GM12878 (cell line): ENCODE results near the gene PRTFDC1. TPM values are rescaled to one million over a fixed set of nuclear protein-coding genes. Genes with fewer than 3 reads are reported as not detected.
A peak's percentile ranks its signal among the peaks of the same experiment; 100 is the strongest.

Experiments
- BHLHE40 ChIP-seq, 2 experiments: fragments of 450-650 bp in 1 of 2; IDR thresholded peaks; 2 replicates each; pipeline ENCODE4 v1.6.1; 2011 to 2017; ENCODE audit warnings: low read depth in 2 of 2, borderline replicate concordance in 1 of 2, improper control_type of control experiment in 1 of 2, low read length in 1 of 2, mild to moderate bottlenecking in 1 of 2
- BRCA1 ChIP-seq: IDR thresholded peaks from 2 replicates; pipeline ENCODE4 v1.6.1; 2011; ENCODE audit warnings: low read depth, low read length, improper control_type of control experiment
- CHD1 ChIP-seq: IDR thresholded peaks from 2 replicates; pipeline ENCODE4 v1.6.1; 2012; ENCODE audit warnings: low read depth, low read length, improper control_type of control experiment
- CHD4 ChIP-seq: fragments of 200-600 bp; sonication (generic); IDR thresholded peaks from 2 replicates; pipeline ENCODE4 v1.6.1; 2016; ENCODE audit warnings: mild to moderate bottlenecking
- CUX1 ChIP-seq: IDR thresholded peaks from 2 replicates; pipeline ENCODE4 v1.6.1; 2012; ENCODE audit warnings: improper control_type of control experiment, low read depth, low read length; ENCODE audit not compliant: insufficient replicate concordance
- E2F8 ChIP-seq: fragments of 450-650 bp; IDR thresholded peaks from 2 replicates; pipeline ENCODE4 v1.6.1; 2018; ENCODE audit warnings: mild to moderate bottlenecking, low read depth, moderate library complexity; ENCODE audit not compliant: partially characterized antibody
- FOXM1 ChIP-seq: IDR thresholded peaks from 2 replicates; pipeline ENCODE4 v1.6.1; 2012; ENCODE audit warnings: low read depth, mild to moderate bottlenecking, inconsistent platforms, low read length, moderate library complexity
- HDGF ChIP-seq: fragments of 450-650 bp; IDR thresholded peaks from 2 replicates; pipeline ENCODE4 v1.6.1; 2016; ENCODE audit warnings: antibody characterized with exemption
- JUNB ChIP-seq: IDR thresholded peaks from 2 replicates; pipeline ENCODE4 v1.6.1; 2016; ENCODE audit warnings: antibody characterized with exemption, mild to moderate bottlenecking
- MTA2 ChIP-seq: fragments of 450-650 bp; IDR thresholded peaks from 2 replicates; pipeline ENCODE4 v1.6.1; 2016; ENCODE audit warnings: low read depth, mild to moderate bottlenecking, moderate library complexity
- MXI1 ChIP-seq: fragments of 150-350 bp; IDR thresholded peaks from 2 replicates; pipeline ENCODE4 v1.6.1; 2011; ENCODE audit warnings: low read depth, mild to moderate bottlenecking, inconsistent platforms, low read length, improper control_type of control experiment
- NFIC ChIP-seq: IDR thresholded peaks from 2 replicates; pipeline ENCODE4 v1.6.1; 2012; ENCODE audit warnings: low read depth, mild to moderate bottlenecking, inconsistent platforms, low read length, moderate library complexity
- NR2F1 ChIP-seq: fragments of 450-650 bp; conservative IDR thresholded peaks from 2 replicates; pipeline ENCODE4 v1.6.1; 2017; ENCODE audit warnings: mild to moderate bottlenecking
- POLR2AphosphoS2 ChIP-seq: IDR thresholded peaks from 2 replicates; pipeline ENCODE4 v1.6.1; 2011; ENCODE audit warnings: low read depth, mild to moderate bottlenecking, low read length, improper control_type of control experiment, moderate library complexity
- RAD21 ChIP-seq: IDR thresholded peaks from 2 replicates; pipeline ENCODE4 v1.6.1; 2011; ENCODE audit warnings: mild to moderate bottlenecking, low read depth, low read length, moderate library complexity; ENCODE audit not compliant: insufficient read depth
- SMARCA5 ChIP-seq: fragments of 450-650 bp; IDR thresholded peaks from 2 replicates; pipeline ENCODE4 v1.6.1; 2017; ENCODE audit warnings: mild to moderate bottlenecking
- SMC3 ChIP-seq: IDR thresholded peaks from 2 replicates; pipeline ENCODE4 v1.6.1; 2011; ENCODE audit warnings: low read length, improper control_type of control experiment, borderline replicate concordance
- SREBF2 ChIP-seq: IDR thresholded peaks from 2 replicates; pipeline ENCODE4 v1.6.1; 2012; ENCODE audit warnings: mild to moderate bottlenecking, low read length
- STAT3 ChIP-seq: IDR thresholded peaks from 2 replicates; pipeline ENCODE4 v1.6.1; 2011; ENCODE audit warnings: low read depth, low read length, improper control_type of control experiment
- ZBTB33 ChIP-seq: fragments of 450-650 bp; IDR thresholded peaks from 2 replicates; pipeline ENCODE4 v1.6.1; 2017; ENCODE audit warnings: mild to moderate bottlenecking
- ZNF622 ChIP-seq: fragments of 450-650 bp; IDR thresholded peaks from 2 replicates; pipeline ENCODE4 v1.6.1; 2017; ENCODE audit warnings: mild to moderate bottlenecking, inconsistent platforms
- polyA plus RNA-seq, 11 experiments: library from polyadenylated mRNA; depleted of rRNA in 4 of 11; unstranded in 6 of 11; stranded (reverse) in 5 of 11; fragments of >200 nt; fragmentation: Nextera tagmentation in 4 of 11; fragmentation: Illumina TruSeq in 1 of 11; extraction: Ambion mirVana in 4 of 11; extraction: Trizol in 1 of 11; gene quantifications; 1 replicate in 1 of 11; 2 replicates in 10 of 11; pipeline versions ENCODE4 v1.2.1 to v1.2.3, GENCODE V29; 2011 to 2016; ENCODE audit warnings: inconsistent platforms in 2 of 11, missing spikeins in 2 of 11, low read depth in 1 of 11
- total RNA-seq, 4 experiments: library from RNA; depleted of rRNA in 3 of 4; stranded (reverse); fragments of >200 nt in 3 of 4; fragmentation: Illumina TruSeq in 1 of 4; extraction: Trizol in 1 of 4; gene quantifications; 2 replicates each; pipeline versions ENCODE4 v1.2.1 to v1.2.3, GENCODE V29; 2013 to 2021

PRTFDC1 gene
- total and polyA plus RNA-seq, 10 of the 15 experiments (the other 5 are each of a cell fraction or from before 2014, with no cell fraction given), result 5.5 to 17.3 (median 11.3) TPM

- TF ChIP-seq MTA2 (no peak), NR2F1 (peak; percentile 51; the same call in 1 of the 2 replicates), BHLHE40 (IDR thresholded peaks at IDR 0.05; ENCODE audit: borderline replicate concordance in 1 of 2, low read depth in 2 of 2, low read length in 1 of 2) (peak; percentile 61 to 90; a peak in 3 of 4 replicates), SMARCA5 (peak; percentile 92), POLR2AphosphoS2 (0 out of 2 replicates have a peak, but pooled peaks have one; percentile 8), SREBF2 (no peak), ZNF622 (no peak), CHD4 (no peak), ZBTB33 (no peak), JUNB (no peak), HDGF (peak; percentile 72), NFIC (no peak), MXI1 (no peak), SMC3 (peak; percentile 33; the same call in 1 of the 2 replicates), E2F8 (no peak), BRCA1 (no peak), CHD1 (no peak), STAT3 (no peak), CUX1 (no peak), FOXM1 (no peak), RAD21 (peak; percentile 49)
These were observed 570 bp upstream of the PRTFDC1 start (continued) for GRCh38 chr10:24952707-24953645.
